ENCODE measurements around the gene PLXNA4.

GRCh38 chr7:132469681-132470080 lies 106.6 kb downstream of the PLXNA4 start:
- TF ChIP-seq CTCF (IDR thresholded peaks at IDR 0.05) (no peak), EZH2 (IDR thresholded peaks at IDR 0.05; ENCODE audit: borderline replicate concordance, insufficient read depth, low read depth, low read length, poor library complexity, severe bottlenecking) (no peak)

Measured in B cell (primary cell).